ENCODE results near the gene HTR4.

GRCh38 chr5:148535190-148535589 lies 119.1 kb downstream of the HTR4 start:
- no peak for TF ChIP-seq CTCF (conservative IDR thresholded peaks at IDR 0.05; ENCODE audit: low read length)
- no peak for TF ChIP-seq EZH2phosphoT487 (IDR thresholded peaks at IDR 0.05; ENCODE audit: borderline replicate concordance, low read depth, low read length)
